PC-3 (cell line): ENCODE data around the gene FOXO1. TPM values are rescaled to one million over a fixed set of nuclear protein-coding genes. Genes with fewer than 3 reads are reported as not detected.

Source experiments
- ATAC-seq: fragments of 200-7000 bp; cut with Tn5 transposase; 2 replicates; pipeline ENCODE4 v1.9.1; 2020; ENCODE audit warnings: mild to moderate bottlenecking, moderate library complexity
- BruUV-seq: library from RNA; stranded (reverse); fragments of 400-500 nt; replicated peaks from 2 replicates; lab custom pipeline; 2021; lab: Mats Ljungman, UMichigan
- CTCF ChIA-PET: fragments of 300-600 bp; sonication (Branson Sonifier 250); formaldehyde crosslinking; loops from one replicate; lab custom pipeline; 2022; ENCODE audit warnings: antibody characterized with exemption; lab: Charles Lee
- POLR2A ChIA-PET: fragments of 300-600 bp; sonication (Branson Sonifier 250); formaldehyde crosslinking; loops from one replicate; lab custom pipeline; 2022; ENCODE audit warnings: antibody characterized with exemption; ENCODE audit not compliant: unreplicated experiment; lab: Charles Lee
- DNase-seq: peaks from one replicate; pipeline ENCODE4 v3.0.0-alpha.2; 2015
- H2AFZ ChIP-seq: fragments of 300-600 bp; sonication (generic); 2 replicates; pipeline ENCODE4 v1.6.0; 2016; ENCODE audit warnings: antibody characterized with exemption, low read length
- H3F3A ChIP-seq: fragments of 300-600 bp; sonication (generic); one replicate; pipeline ENCODE4 v1.6.0; 2017; ENCODE audit warnings: antibody characterized with exemption, low read length, control low read depth, mild to moderate bottlenecking; ENCODE audit not compliant: unreplicated experiment
- H3K27ac ChIP-seq: fragments of 300-600 bp; sonication (generic); 2 replicates; pipeline ENCODE4 v1.5.1; 2016; ENCODE audit warnings: mild to moderate bottlenecking, low read length
- H3K27me3 ChIP-seq: fragments of 300-600 bp; sonication (generic); 2 replicates; pipeline ENCODE4 v1.6.1; 2016; ENCODE audit warnings: low read length, mixed read lengths
- H3K36me3 ChIP-seq: fragments of 300-600 bp; sonication (generic); 2 replicates; pipeline ENCODE4 v1.6.1; 2016; ENCODE audit warnings: low read depth, mixed run types, low read length, mixed read lengths
- H3K4me1 ChIP-seq: fragments of 300-600 bp; sonication (generic); 2 replicates; pipeline ENCODE4 v1.5.1; 2016; ENCODE audit warnings: low read length; ENCODE audit not compliant: insufficient read depth
- H3K4me2 ChIP-seq: fragments of 300-600 bp; sonication (generic); 2 replicates; pipeline ENCODE4 v1.6.0; 2016; ENCODE audit warnings: low read length
- H3K4me3 ChIP-seq: fragments of 300-600 bp; sonication (generic); 2 replicates; pipeline ENCODE4 v1.5.1; 2016; ENCODE audit warnings: mild to moderate bottlenecking, low read length, mixed read lengths
- H3K79me2 ChIP-seq: fragments of 300-600 bp; sonication (generic); 2 replicates; pipeline ENCODE4 v1.6.1; 2017; ENCODE audit warnings: low read length, mixed read lengths
- H3K9ac ChIP-seq: fragments of 300-600 bp; sonication (generic); 2 replicates; pipeline ENCODE4 v1.6.0; 2016; ENCODE audit warnings: mild to moderate bottlenecking, low read length
- H3K9me2 ChIP-seq: fragments of 300-600 bp; sonication (generic); replicated peaks from 2 replicates; pipeline ENCODE4 v1.6.1; 2016; ENCODE audit warnings: mixed run types, low read length, mixed read lengths
- H3K9me3 ChIP-seq: fragments of 300-600 bp; sonication (generic); 2 replicates; pipeline ENCODE4 v1.6.1; 2016; ENCODE audit warnings: low read length, mixed read lengths
- H4K20me1 ChIP-seq: fragments of 300-600 bp; sonication (generic); 2 replicates; pipeline ENCODE4 v1.6.1; 2016; ENCODE audit warnings: low read length, mixed read lengths
- CTCF ChIP-seq: fragments of 300-600 bp; sonication (generic); conservative IDR thresholded peaks from 2 replicates; pipeline ENCODE4 v1.5.1; 2017; ENCODE audit warnings: antibody characterized with exemption, low read depth, mild to moderate bottlenecking, low read length
- EZH2 ChIP-seq: fragments of 300-600 bp; sonication (generic); IDR thresholded peaks from one replicate; pipeline ENCODE4 v1.6.1; 2017; ENCODE audit warnings: antibody characterized with exemption, mild to moderate bottlenecking, low read length; ENCODE audit not compliant: unreplicated experiment
- EZH2phosphoT487 ChIP-seq: fragments of 300-600 bp; sonication (generic); IDR thresholded peaks from 2 replicates; pipeline ENCODE4 v1.6.1; 2018; ENCODE audit warnings: mild to moderate bottlenecking, antibody characterized with exemption, low read length, borderline replicate concordance
- intact Hi-C: fragments of 100-400 bp; cut with micrococcal nuclease; formaldehyde crosslinking; loops from 2 replicates; pipeline ENCODE4 v1.9.0; 2023
- total RNA-seq: library from RNA; depleted of rRNA; stranded (reverse); fragments of >200 nt; gene quantifications from 2 replicates; pipeline ENCODE4 v1.2.3, GENCODE V29; 2014; rRNA removed

The FOXO1 gene
- total RNA-seq, 1 experiment from 2014 or later: 2.7 TPM

DNA sequence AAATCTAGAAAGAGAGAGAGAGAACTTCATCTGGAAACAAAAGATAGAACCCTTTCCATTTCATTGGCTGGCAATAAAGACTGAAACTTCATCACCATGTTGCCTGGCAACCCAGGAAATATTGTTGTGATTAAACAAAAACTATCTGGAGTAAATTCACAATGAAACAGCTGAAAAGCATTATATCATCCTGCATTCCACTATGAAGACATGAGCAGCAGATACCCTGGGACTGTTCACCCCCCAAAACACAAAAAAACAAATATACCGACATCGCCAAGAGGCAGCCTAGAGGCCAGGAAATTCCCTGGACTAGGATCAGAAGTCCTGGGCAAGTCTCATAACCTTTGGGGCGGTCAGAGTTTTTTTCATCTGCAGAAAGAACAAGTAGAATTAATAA lies 158.3 kb downstream of the FOXO1 start:
- Histone ChIP-seq H3K4me3 (no peak overlapping the region), H3K9me2 (no peaks in the 10 kb centered on the region), H3F3A (no peaks in the 10 kb centered on the region), H3K4me2 (no peak overlapping the region), H4K20me1 (no peaks in the 10 kb centered on the region), H3K9ac (no peak overlapping the region), H3K9me3 (no peaks in the 10 kb centered on the region), H3K27me3 (no peaks in the 10 kb centered on the region), H3K27ac (no peak overlapping the region), H2AFZ (no peak overlapping the region), H3K79me2 (no peaks in the 10 kb centered on the region), H3K36me3 (no peaks in the 10 kb centered on the region), H3K4me1 (peaks cover 18% of the 10 kb centered on the region)
- no TSS peak for BruUV-seq
- POLR2A ChIA-PET: no interaction called here
- DNase-seq (no peak), ATAC-seq (no peak)
- intact Hi-C loops: no loop called here
- CTCF ChIA-PET: no interaction called here
- TF ChIP-seq CTCF (no peak), EZH2 (no peak), EZH2phosphoT487 (no peak)

- H3F3A ChIP-seq: no peaks in the 10 kb centered on the region
- ChIA-PET CTCF (no interaction called here), POLR2A (no interaction called here)
- ATAC-seq: no peak
- BruUV-seq: no TSS peak
- H3K4me2 ChIP-seq: no peak overlapping the region
- no peak overlapping the region for H3K9ac ChIP-seq
- H3K9me3 ChIP-seq: no peaks in the 10 kb centered on the region
- H3K4me1 ChIP-seq: peaks cover 18% of the 10 kb centered on the region
- TF ChIP-seq EZH2phosphoT487 (no peak), EZH2 (no peak)
- intact Hi-C loops: no loop called here
- no peak overlapping the region for H2AFZ ChIP-seq
- H4K20me1 ChIP-seq: no peaks in the 10 kb centered on the region
- no peaks in the 10 kb centered on the region for H3K79me2 ChIP-seq
- no peaks in the 10 kb centered on the region for H3K27me3 ChIP-seq
- H3K4me3 ChIP-seq: no peak overlapping the region
- no peaks in the 10 kb centered on the region for H3K9me2 ChIP-seq
- H3K36me3 ChIP-seq: no peaks in the 10 kb centered on the region
- H3K27ac ChIP-seq: no peak overlapping the region
- no peak for DNase-seq
These were observed 159.6 kb downstream of the FOXO1 start for GRCh38 chr13:40506592-40507446.

Other genes with a start within 250 kb of the FOXO1 start
- gene MRPS31, start 104.5 kb upstream of the FOXO1 start, total RNA-seq: 13.3 and 14.6 TPM in 2 replicates
- gene SLC25A15, start 123.0 kb upstream of the FOXO1 start, total RNA-seq: 20.6 and 22.0 TPM in 2 replicates